PC-3 (cell line): ENCODE data around the gene RNF130. TPM values are rescaled to one million over a fixed set of nuclear protein-coding genes. Genes with fewer than 3 reads are reported as not detected.

Experiments used
- ATAC-seq: fragments of 200-7000 bp; cut with Tn5 transposase; 2 replicates; pipeline ENCODE4 v1.9.1; 2020; ENCODE audit warnings: mild to moderate bottlenecking, moderate library complexity
- BruUV-seq: library from RNA; stranded (reverse); fragments of 400-500 nt; replicated peaks from 2 replicates; lab custom pipeline; 2021; lab: Mats Ljungman, UMichigan
- CTCF ChIA-PET: fragments of 300-600 bp; sonication (Branson Sonifier 250); formaldehyde crosslinking; loops from one replicate; lab custom pipeline; 2022; ENCODE audit warnings: antibody characterized with exemption; lab: Charles Lee
- POLR2A ChIA-PET: fragments of 300-600 bp; sonication (Branson Sonifier 250); formaldehyde crosslinking; loops from one replicate; lab custom pipeline; 2022; ENCODE audit warnings: antibody characterized with exemption; ENCODE audit not compliant: unreplicated experiment; lab: Charles Lee
- DNase-seq: peaks from one replicate; pipeline ENCODE4 v3.0.0-alpha.2; 2015
- H2AFZ ChIP-seq: fragments of 300-600 bp; sonication (generic); 2 replicates; pipeline ENCODE4 v1.6.0; 2016; ENCODE audit warnings: antibody characterized with exemption, low read length
- H3F3A ChIP-seq: fragments of 300-600 bp; sonication (generic); one replicate; pipeline ENCODE4 v1.6.0; 2017; ENCODE audit warnings: antibody characterized with exemption, low read length, control low read depth, mild to moderate bottlenecking; ENCODE audit not compliant: unreplicated experiment
- H3K27ac ChIP-seq: fragments of 300-600 bp; sonication (generic); 2 replicates; pipeline ENCODE4 v1.5.1; 2016; ENCODE audit warnings: mild to moderate bottlenecking, low read length
- H3K27me3 ChIP-seq: fragments of 300-600 bp; sonication (generic); 2 replicates; pipeline ENCODE4 v1.6.1; 2016; ENCODE audit warnings: low read length, mixed read lengths
- H3K36me3 ChIP-seq: fragments of 300-600 bp; sonication (generic); 2 replicates; pipeline ENCODE4 v1.6.1; 2016; ENCODE audit warnings: low read depth, mixed run types, low read length, mixed read lengths
- H3K4me1 ChIP-seq: fragments of 300-600 bp; sonication (generic); 2 replicates; pipeline ENCODE4 v1.5.1; 2016; ENCODE audit warnings: low read length; ENCODE audit not compliant: insufficient read depth
- H3K4me2 ChIP-seq: fragments of 300-600 bp; sonication (generic); 2 replicates; pipeline ENCODE4 v1.6.0; 2016; ENCODE audit warnings: low read length
- H3K4me3 ChIP-seq: fragments of 300-600 bp; sonication (generic); 2 replicates; pipeline ENCODE4 v1.5.1; 2016; ENCODE audit warnings: mild to moderate bottlenecking, low read length, mixed read lengths
- H3K79me2 ChIP-seq: fragments of 300-600 bp; sonication (generic); 2 replicates; pipeline ENCODE4 v1.6.1; 2017; ENCODE audit warnings: low read length, mixed read lengths
- H3K9ac ChIP-seq: fragments of 300-600 bp; sonication (generic); 2 replicates; pipeline ENCODE4 v1.6.0; 2016; ENCODE audit warnings: mild to moderate bottlenecking, low read length
- H3K9me2 ChIP-seq: fragments of 300-600 bp; sonication (generic); replicated peaks from 2 replicates; pipeline ENCODE4 v1.6.1; 2016; ENCODE audit warnings: mixed run types, low read length, mixed read lengths
- H3K9me3 ChIP-seq: fragments of 300-600 bp; sonication (generic); 2 replicates; pipeline ENCODE4 v1.6.1; 2016; ENCODE audit warnings: low read length, mixed read lengths
- H4K20me1 ChIP-seq: fragments of 300-600 bp; sonication (generic); 2 replicates; pipeline ENCODE4 v1.6.1; 2016; ENCODE audit warnings: low read length, mixed read lengths
- EZH2 ChIP-seq: fragments of 300-600 bp; sonication (generic); IDR thresholded peaks from one replicate; pipeline ENCODE4 v1.6.1; 2017; ENCODE audit warnings: antibody characterized with exemption, mild to moderate bottlenecking, low read length; ENCODE audit not compliant: unreplicated experiment
- EZH2phosphoT487 ChIP-seq: fragments of 300-600 bp; sonication (generic); IDR thresholded peaks from 2 replicates; pipeline ENCODE4 v1.6.1; 2018; ENCODE audit warnings: mild to moderate bottlenecking, antibody characterized with exemption, low read length, borderline replicate concordance
- intact Hi-C: fragments of 100-400 bp; cut with micrococcal nuclease; formaldehyde crosslinking; loops from 2 replicates; pipeline ENCODE4 v1.9.0; 2023
- total RNA-seq: library from RNA; depleted of rRNA; stranded (reverse); fragments of >200 nt; gene quantifications from 2 replicates; pipeline ENCODE4 v1.2.3, GENCODE V29; 2014
- TF ChIP-seq, protein P1 (sequence below): fragments of 300-600 bp; sonication (generic); conservative IDR thresholded peaks from 2 replicates; pipeline ENCODE4 v1.5.1; 2017; ENCODE audit warnings: antibody characterized with exemption, low read depth, mild to moderate bottlenecking, low read length

RNF130 gene
- total RNA-seq, 1 experiment from 2014 or later = 31.2 TPM

DNA sequence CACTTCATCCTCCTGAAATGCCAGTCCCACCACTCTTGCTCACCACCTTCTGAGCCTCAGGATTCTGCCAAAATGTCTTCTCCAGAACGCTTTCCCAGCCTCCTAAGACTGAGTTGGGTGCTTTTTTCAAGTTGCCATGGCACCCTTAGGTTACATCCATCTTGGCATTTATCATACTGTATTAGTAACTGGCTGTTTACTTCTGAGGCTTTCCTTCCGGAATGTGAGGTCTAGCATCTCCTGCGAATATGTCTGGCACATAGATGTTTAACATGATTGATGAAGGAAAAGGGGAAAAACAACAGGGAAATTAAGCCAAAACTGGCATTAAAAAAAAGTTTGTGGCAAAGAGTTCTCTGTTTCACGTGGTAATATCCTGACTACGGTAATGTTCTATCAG lies 24.9 kb downstream of the RNF130 start:
- no TSS peak for BruUV-seq
- H3K27ac ChIP-seq = no peak overlapping the region
- CTCF ChIA-PET = no interaction called here
- H3K9ac ChIP-seq = no peak overlapping the region
- H3K4me3 ChIP-seq = no peak overlapping the region
- no peaks in the 10 kb centered on the region for H3F3A ChIP-seq
- no peaks in the 10 kb centered on the region for H3K9me3 ChIP-seq
- H3K9me2 ChIP-seq = no peaks in the 10 kb centered on the region
- POLR2A ChIA-PET = no interaction called here
- TF ChIP-seq, protein P1, sequence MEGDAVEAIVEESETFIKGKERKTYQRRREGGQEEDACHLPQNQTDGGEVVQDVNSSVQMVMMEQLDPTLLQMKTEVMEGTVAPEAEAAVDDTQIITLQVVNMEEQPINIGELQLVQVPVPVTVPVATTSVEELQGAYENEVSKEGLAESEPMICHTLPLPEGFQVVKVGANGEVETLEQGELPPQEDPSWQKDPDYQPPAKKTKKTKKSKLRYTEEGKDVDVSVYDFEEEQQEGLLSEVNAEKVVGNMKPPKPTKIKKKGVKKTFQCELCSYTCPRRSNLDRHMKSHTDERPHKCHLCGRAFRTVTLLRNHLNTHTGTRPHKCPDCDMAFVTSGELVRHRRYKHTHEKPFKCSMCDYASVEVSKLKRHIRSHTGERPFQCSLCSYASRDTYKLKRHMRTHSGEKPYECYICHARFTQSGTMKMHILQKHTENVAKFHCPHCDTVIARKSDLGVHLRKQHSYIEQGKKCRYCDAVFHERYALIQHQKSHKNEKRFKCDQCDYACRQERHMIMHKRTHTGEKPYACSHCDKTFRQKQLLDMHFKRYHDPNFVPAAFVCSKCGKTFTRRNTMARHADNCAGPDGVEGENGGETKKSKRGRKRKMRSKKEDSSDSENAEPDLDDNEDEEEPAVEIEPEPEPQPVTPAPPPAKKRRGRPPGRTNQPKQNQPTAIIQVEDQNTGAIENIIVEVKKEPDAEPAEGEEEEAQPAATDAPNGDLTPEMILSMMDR = no peak
- no peak for TF ChIP-seq EZH2
- DNase-seq = no peak
- intact Hi-C loops = no loop called here
- H4K20me1 ChIP-seq = no peaks in the 10 kb centered on the region
- no peaks in the 10 kb centered on the region for H3K27me3 ChIP-seq
- no peaks in the 10 kb centered on the region for H3K36me3 ChIP-seq
- no peaks in the 10 kb centered on the region for H3K79me2 ChIP-seq
- no peak overlapping the region for H2AFZ ChIP-seq
- no peak for ATAC-seq
- H3K4me1 ChIP-seq = no peaks in the 10 kb centered on the region
- H3K4me2 ChIP-seq = no peak overlapping the region

DNA sequence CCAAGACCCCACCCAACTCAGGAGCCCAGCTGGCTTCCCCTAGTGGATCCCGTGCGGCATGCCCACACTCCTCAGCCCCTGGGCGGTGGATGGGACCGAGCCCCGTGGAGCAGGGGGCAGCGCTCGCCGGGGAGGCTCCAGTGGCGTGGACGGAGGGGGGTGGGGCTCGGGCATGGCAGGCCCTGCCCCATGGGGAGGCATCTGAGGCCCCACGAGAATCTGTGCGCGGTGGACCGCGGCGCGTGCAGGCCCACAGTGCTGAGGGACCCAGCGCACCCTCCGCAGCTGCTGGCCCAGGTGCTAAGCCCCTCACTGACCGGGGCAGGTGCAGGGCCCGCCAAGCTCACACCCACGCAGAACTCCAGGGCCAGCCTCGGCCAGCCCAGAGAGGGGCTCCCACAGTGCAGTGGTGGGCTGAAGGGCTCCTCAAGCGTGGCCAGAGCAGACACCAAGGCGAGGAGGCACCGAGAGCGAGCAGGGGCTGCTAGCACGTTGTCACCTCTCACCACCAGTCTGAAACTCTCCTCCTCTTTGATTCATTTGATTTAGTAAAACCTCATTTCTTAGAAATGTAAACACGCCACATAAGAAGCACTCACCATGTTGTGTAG lies 25.6 kb downstream of the RNF130 start:
- Histone ChIP-seq H3K79me2 (no peaks in the 10 kb centered on the region), H2AFZ (no peak overlapping the region), H3K9me3 (no peaks in the 10 kb centered on the region), H3K4me1 (peaks cover 5% of the 10 kb centered on the region; the same call in 1 of the 2 replicates), H3K4me2 (no peak overlapping the region), H3K9me2 (no peaks in the 10 kb centered on the region), H3K36me3 (no peaks in the 10 kb centered on the region), H3K4me3 (no peak overlapping the region), H3F3A (no peaks in the 10 kb centered on the region), H3K27ac (no peak overlapping the region), H3K9ac (no peak overlapping the region), H4K20me1 (no peaks in the 10 kb centered on the region), H3K27me3 (no peaks in the 10 kb centered on the region)
- no peak for DNase-seq
- no peak for ATAC-seq
- ChIA-PET CTCF (no interaction called here), POLR2A (no interaction called here)
- no peak for TF ChIP-seq EZH2phosphoT487
- TF ChIP-seq, protein P1 = no peak
- no peak for TF ChIP-seq EZH2
- no TSS peak for BruUV-seq
- intact Hi-C loops = no loop called here

DNA sequence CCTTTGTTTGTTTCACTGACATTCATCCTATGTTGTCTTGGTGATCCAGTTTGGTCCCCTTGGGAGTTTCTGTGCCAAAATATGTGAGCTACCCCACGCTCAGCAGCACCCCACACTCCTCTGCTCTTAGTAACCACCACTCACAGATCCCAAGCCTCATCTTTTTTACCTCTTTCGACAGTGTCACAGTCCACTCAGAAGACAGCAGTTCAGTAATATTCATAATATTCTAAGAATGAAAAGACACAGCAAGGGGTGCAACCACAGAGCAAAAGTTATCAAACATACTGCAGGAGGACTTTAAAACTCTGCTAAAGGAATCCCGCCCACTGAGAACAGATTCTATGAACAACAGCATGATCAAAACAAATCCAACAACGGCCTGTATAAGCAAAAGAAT lies 28.2 kb downstream of the RNF130 start:
- Histone ChIP-seq H3K9me2 (no peaks in the 10 kb centered on the region), H2AFZ (no peak overlapping the region), H3K9me3 (no peaks in the 10 kb centered on the region), H3K27me3 (no peaks in the 10 kb centered on the region), H3K4me3 (no peak overlapping the region), H3K9ac (no peak overlapping the region), H3K27ac (no peak overlapping the region), H3K79me2 (no peaks in the 10 kb centered on the region), H3F3A (no peaks in the 10 kb centered on the region), H3K4me2 (no peak overlapping the region), H3K4me1 (peaks cover 18% of the 10 kb centered on the region), H4K20me1 (no peaks in the 10 kb centered on the region), H3K36me3 (no peaks in the 10 kb centered on the region)
- ChIA-PET POLR2A (no interaction called here), CTCF (no interaction called here)
- TF ChIP-seq EZH2phosphoT487 (no peak), EZH2 (no peak)
- TF ChIP-seq, protein P1 = no peak
- ATAC-seq (no peak), DNase-seq (no peak)
- intact Hi-C loops = no loop called here
- BruUV-seq = no TSS peak
